Gastroesophageal sphincter (tissue), 4 donors: ENCODE data around the gene ITGA7. TPM values are rescaled to one million over a fixed set of nuclear protein-coding genes. Genes with fewer than 3 reads are reported as not detected.

ENCODE experiments used
- small RNA-seq, 4 donors: library from RNA; depleted of rRNA; stranded (forward); fragments of <200 nt; gene quantifications; one replicate each; pipeline ENCODE3, GENCODE V24; 2016
- total RNA-seq, 4 donors: library from RNA; depleted of rRNA; stranded (reverse); fragments of >200 nt; gene quantifications; one replicate each; pipeline ENCODE4 v1.1.0, GENCODE V29; 2016

ITGA7 gene
- total RNA-seq, 4 donors from 2014 or later: 143 to 260 (median 182) TPM

Small RNA genes within 50 kb of the gene (small RNA-seq; reads per million reads assigned to genes)
- gene AC009779.1: 0 reads per million in 4 donors
- 0 reads per million in 4 donors for gene AC009779.5
- 0 reads per million in 4 donors for gene RF00017

Other genes starting within 250 kb of the ITGA7 start
- not detected for gene OR6C70, start 237.8 kb downstream of the ITGA7 start, total RNA-seq
- not detected for gene OR6C68, start 215.5 kb downstream of the ITGA7 start, total RNA-seq
- not detected for gene OR6C4, start 158.3 kb downstream of the ITGA7 start, total RNA-seq
- gene OR2AP1, start 135.4 kb downstream of the ITGA7 start, total RNA-seq: not detected
- not detected for gene OR10P1, start 71.0 kb downstream of the ITGA7 start, total RNA-seq
- 100 to 1,000 TPM; 187 to 214 (median 196) TPM for gene BLOC1S1, start 8.1 kb upstream of the ITGA7 start, total RNA-seq
- gene RDH5, start 12.5 kb upstream of the ITGA7 start, total RNA-seq: 10 to 100 TPM; 18.0 to 57.0 (median 31.9) TPM
- gene CD63, start 21.1 kb upstream of the ITGA7 start, total RNA-seq: 100 to 1,000 TPM; 500 to 856 (median 792) TPM
- gene GDF11, start 35.2 kb upstream of the ITGA7 start, total RNA-seq: 1 to 10 TPM; 2.8 to 9.8 (median 3.6) TPM
- gene SARNP, start 109.8 kb upstream of the ITGA7 start, total RNA-seq: 10 to 100 TPM; 50.3 to 90.5 (median 63.3) TPM
- gene ORMDL2, start 110.1 kb upstream of the ITGA7 start, total RNA-seq: 10 to 100 TPM in 3 of 4 donors, 1 to 10 TPM in 1; 9.2 to 13.1 (median 11.9) TPM
- gene DNAJC14, start 121.7 kb upstream of the ITGA7 start, total RNA-seq: 10 to 100 TPM; 16.8 to 38.8 (median 29.0) TPM
- 10 to 100 TPM in 1 of 4 donors, 1 to 10 TPM in 3; 1.4 to 29.5 (median 7.2) TPM for gene MMP19, start 135.0 kb upstream of the ITGA7 start, total RNA-seq
- gene PYM1, start 220.0 kb upstream of the ITGA7 start, total RNA-seq: 10 to 100 TPM; 20.8 to 30.2 (median 26.8) TPM
- 10 to 100 TPM; 21.9 to 80.3 (median 37.4) TPM for gene DGKA, start 223.3 kb upstream of the ITGA7 start, total RNA-seq